H1 (cell line): Measurements from ENCODE around the gene LIPC. TPM values are rescaled to one million over a fixed set of nuclear protein-coding genes. Genes with fewer than 3 reads are reported as not detected.

Experiments used
- CTCF ChIA-PET: fragments of 300-600 bp; sonication (Branson Sonifier 250); formaldehyde crosslinking; loops from one replicate; lab custom pipeline; 2021; ENCODE audit not compliant: partially characterized antibody; lab: Charles Lee
- POLR2A ChIA-PET: fragments of 300-600 bp; sonication (Branson Sonifier 250); formaldehyde crosslinking; loops from one replicate; lab custom pipeline; 2021; ENCODE audit warnings: inconsistent platforms; ENCODE audit not compliant: partially characterized antibody; lab: Charles Lee
- DNase-seq, 2 experiments: peaks; one replicate each; pipeline versions ENCODE4 v3.0.0 to v3.0.0-alpha.2; 2010 to 2022; ENCODE audit warnings: low spot score in 2 of 2, low read depth in 1 of 2, mixed read lengths in 1 of 2
- FAIRE-seq: peaks from 2 replicates; lab custom pipeline; 2011; peaks lifted over from hg19 to GRCh38; lab: Jason Lieb, UNC
- H2AFZ ChIP-seq: 2 replicates; pipeline ENCODE4 v1.8.1; 2012; ENCODE audit warnings: low read length, inconsistent platforms
- H2AK5ac ChIP-seq: 2 replicates; pipeline ENCODE4 v1.6.1; 2013; ENCODE audit warnings: low read depth, low read length
- H2BK120ac ChIP-seq: replicated peaks from 2 replicates; pipeline ENCODE3; 2013; ENCODE audit warnings: low read depth, low read length, inconsistent platforms
- H2BK12ac ChIP-seq: 2 replicates; pipeline ENCODE4 v1.6.1; 2013; ENCODE audit warnings: low read depth, low read length
- H2BK15ac ChIP-seq: 2 replicates; pipeline ENCODE4 v1.6.1; 2013; ENCODE audit warnings: low read length
- H2BK20ac ChIP-seq: 2 replicates; pipeline ENCODE4 v1.6.1; 2013; ENCODE audit warnings: low read length
- H2BK5ac ChIP-seq: 2 replicates; pipeline ENCODE4 v1.6.1; 2013; ENCODE audit warnings: low read depth, low read length
- H3K14ac ChIP-seq: 2 replicates; pipeline ENCODE4 v1.6.1; 2013; ENCODE audit warnings: inconsistent platforms; ENCODE audit not compliant: insufficient read length
- H3K18ac ChIP-seq: 2 replicates; pipeline ENCODE4 v1.6.1; 2013; ENCODE audit warnings: low read length; ENCODE audit errors: extremely low read depth
- H3K23ac ChIP-seq: 2 replicates; pipeline ENCODE4 v1.6.1; 2013; ENCODE audit warnings: inconsistent platforms; ENCODE audit not compliant: insufficient read length
- H3K23me2 ChIP-seq: 2 replicates; pipeline ENCODE4 v1.6.1; 2013; ENCODE audit warnings: low read depth, low read length
- H3K27ac ChIP-seq: 2 replicates; pipeline ENCODE4 v1.6.1; 2011; ENCODE audit warnings: low read depth, low read length, inconsistent platforms
- H3K27me3 ChIP-seq, 4 experiments: replicated peaks in 1 of 4; 1 replicate in 1 of 4; 2 replicates in 3 of 4; pipeline versions ENCODE4 v1.6.1 to v1.8.1; 2011 to 2013; ENCODE audit warnings: low read length in 3 of 4, mild to moderate bottlenecking in 3 of 4, inconsistent platforms in 2 of 4, mixed read lengths in 2 of 4, moderate library complexity in 1 of 4; ENCODE audit not compliant: control insufficient read depth in 3 of 4, insufficient read depth in 3 of 4; ENCODE audit errors: extremely low read depth in 1 of 4
- H3K36me3 ChIP-seq, 4 experiments: 2 replicates each; pipeline versions ENCODE4 v1.6.1 to v1.8.1; 2011 to 2013; ENCODE audit warnings: mild to moderate bottlenecking in 4 of 4, low read length in 3 of 4, moderate library complexity in 2 of 4, control low read depth in 1 of 4, inconsistent platforms in 1 of 4; ENCODE audit not compliant: insufficient read depth in 4 of 4, control insufficient read depth in 2 of 4
- H3K4ac ChIP-seq: replicated peaks from 2 replicates; pipeline ENCODE3; 2013; ENCODE audit warnings: low read length, low read depth, mixed read lengths, inconsistent platforms; ENCODE audit not compliant: insufficient read length
- H3K4me1 ChIP-seq, 4 experiments: replicated peaks in 1 of 4; 1 replicate in 1 of 4; 2 replicates in 3 of 4; pipeline versions ENCODE4 v1.6.1 to v1.8.1; 2011 to 2013; ENCODE audit warnings: low read length in 3 of 4, inconsistent platforms in 2 of 4, mixed read lengths in 1 of 4; ENCODE audit not compliant: insufficient read depth in 4 of 4, control insufficient read depth in 3 of 4
- H3K4me2 ChIP-seq, 2 experiments: 2 replicates each; pipeline versions ENCODE4 v1.6.1 to v1.8.1; 2011 to 2013; ENCODE audit warnings: low read depth in 2 of 2, low read length in 2 of 2, control low read depth in 1 of 2, inconsistent platforms in 1 of 2, mild to moderate bottlenecking in 1 of 2; ENCODE audit not compliant: insufficient read depth in 1 of 2
- H3K4me3 ChIP-seq, 4 experiments: fragments of 200-600, 300-600 bp in 1 of 4; sonication (generic), shearing (Covaris generic), sonication (Bioruptor Twin) in 1 of 4; 2 replicates each; pipeline versions ENCODE4 v1.5.1 to v1.8.1; 2011 to 2016; ENCODE audit warnings: low read length in 4 of 4, low read depth in 3 of 4, control low read depth in 2 of 4, inconsistent platforms in 2 of 4, mild to moderate bottlenecking in 2 of 4, mixed read lengths in 1 of 4, moderate library complexity in 1 of 4; ENCODE audit not compliant: insufficient read depth in 2 of 4; ENCODE audit errors: extremely low read depth in 1 of 4
- H3K56ac ChIP-seq: replicated peaks from 2 replicates; pipeline ENCODE3; 2013; ENCODE audit warnings: low read depth, mild to moderate bottlenecking, mixed read lengths, low read length, inconsistent platforms; ENCODE audit not compliant: insufficient read length
- H3K79me1 ChIP-seq: 2 replicates; pipeline ENCODE4 v1.6.1; 2013; ENCODE audit warnings: low read depth, low read length, control low read depth
- H3K79me2 ChIP-seq, 2 experiments: 2 replicates each; pipeline versions ENCODE4 v1.6.1 to v1.8.1; 2012 to 2013; ENCODE audit warnings: low read length in 2 of 2, mild to moderate bottlenecking in 2 of 2, inconsistent platforms in 1 of 2; ENCODE audit not compliant: insufficient read depth in 2 of 2, control insufficient read depth in 1 of 2
- H3K9ac ChIP-seq, 4 experiments: replicated peaks in 1 of 4; 1 replicate in 1 of 4; 2 replicates in 3 of 4; pipeline versions ENCODE4 v1.6.1 to v1.8.1; 2011 to 2013; ENCODE audit warnings: low read depth in 3 of 4, low read length in 3 of 4, control low read depth in 2 of 4, mild to moderate bottlenecking in 2 of 4, moderate library complexity in 2 of 4, inconsistent platforms in 1 of 4; ENCODE audit errors: extremely low read depth in 1 of 4
- H3K9me3 ChIP-seq, 2 experiments: 2 replicates each; pipeline versions ENCODE4 v1.6.1 to v1.8.1; 2012 to 2013; ENCODE audit warnings: mild to moderate bottlenecking in 2 of 2, moderate library complexity in 2 of 2, control low read depth in 1 of 2, inconsistent platforms in 1 of 2, low read depth in 1 of 2, low read length in 1 of 2, mixed read lengths in 1 of 2; ENCODE audit not compliant: insufficient read depth in 2 of 2
- H4K20me1 ChIP-seq, 2 experiments: replicated peaks in 1 of 2; 2 replicates each; pipeline versions ENCODE3 to v1.8.1; 2011 to 2013; ENCODE audit warnings: inconsistent platforms in 2 of 2, low read length in 2 of 2, mild to moderate bottlenecking in 1 of 2; ENCODE audit not compliant: insufficient read depth in 2 of 2, control insufficient read depth in 1 of 2
- H4K5ac ChIP-seq: 2 replicates; pipeline ENCODE4 v1.6.1; 2013; ENCODE audit warnings: low read length, low read depth, mixed read lengths, inconsistent platforms; ENCODE audit not compliant: insufficient read length
- H4K8ac ChIP-seq: 2 replicates; pipeline ENCODE4 v1.8.0; 2013; ENCODE audit warnings: mild to moderate bottlenecking, moderate library complexity, low read length, inconsistent platforms; ENCODE audit not compliant: insufficient read depth; ENCODE audit errors: extremely low read depth
- H4K91ac ChIP-seq: replicated peaks from 2 replicates; pipeline ENCODE3; 2013; ENCODE audit warnings: low read length, mixed read lengths, inconsistent platforms; ENCODE audit not compliant: insufficient read length
- CHD1 ChIP-seq: IDR thresholded peaks from 2 replicates; pipeline ENCODE4 v1.6.1; 2012; ENCODE audit warnings: low read depth, low read length, improper control_type of control experiment
- CREB1 ChIP-seq: IDR thresholded peaks from 2 replicates; pipeline ENCODE4 v1.6.1; 2012; ENCODE audit warnings: inconsistent platforms
- GTF2F1 ChIP-seq: IDR thresholded peaks from 2 replicates; pipeline ENCODE4 v1.6.1; 2012; ENCODE audit warnings: low read depth, low read length, improper control_type of control experiment, borderline replicate concordance
- MAFK ChIP-seq: IDR thresholded peaks from 2 replicates; pipeline ENCODE4 v1.6.1; 2012; ENCODE audit warnings: low read depth, mild to moderate bottlenecking, improper control_type of control experiment, low read length
- RXRA ChIP-seq: IDR thresholded peaks from 2 replicates; pipeline ENCODE4 v1.6.1; 2011; ENCODE audit warnings: low read depth, mild to moderate bottlenecking, low read length, moderate library complexity; ENCODE audit not compliant: insufficient read depth
- SP4 ChIP-seq: IDR thresholded peaks from 2 replicates; pipeline ENCODE4 v1.6.1; 2012; ENCODE audit warnings: low read length, inconsistent platforms
- TCF12 ChIP-seq: IDR thresholded peaks from 2 replicates; pipeline ENCODE4 v1.6.1; 2011; ENCODE audit warnings: low read depth, mild to moderate bottlenecking, low read length
- WGBS, 2 experiments: shearing (Covaris generic) in 1 of 2; methylation state at CpG; one replicate each; pipeline versions ENCODE4 v1.1.6 to v1.1.7; 2013 to 2015; ENCODE audit warnings: low lambda C conversion rate in 2 of 2, mixed read lengths in 2 of 2, inconsistent platforms in 1 of 2, low coverage in 1 of 2, missing lambda C conversion rate in 1 of 2; ENCODE audit not compliant: insufficient replicate concordance in 2 of 2, insufficient coverage in 1 of 2, insufficient read length in 1 of 2; ENCODE audit errors: extremely low coverage in 1 of 2, missing lambda C conversion rate in 1 of 2; 5-methylcytosine and 5-hydroxymethylcytosine counted together
- polyA plus RNA-seq, 7 experiments: library from polyadenylated mRNA; depleted of rRNA in 3 of 7; stranded (reverse) in 5 of 7; unstranded in 2 of 7; fragments of >200 nt in 5 of 7; fragments of 200-250 nt in 2 of 7; gene quantifications; 1 replicate in 5 of 7; 2 replicates in 1 of 7; 4 replicates in 1 of 7; pipeline versions ENCODE4 v1.2.1 to v1.2.3, GENCODE V29; 2011 to 2013; ENCODE audit warnings: missing spikeins in 2 of 7, mixed read lengths in 2 of 7
- total RNA-seq: library from RNA; stranded (reverse); fragmentation: NEBNext Ultra II Directional; extraction: Animal tissue kit (Norgen Biotek cat#: 25700); gene quantifications from 2 replicates; pipeline ENCODE4 v1.2.1, GENCODE V29; 2021

The LIPC gene
- total and polyA plus RNA-seq, 2 of the 8 experiments (the other 6 are each of a cell fraction or from before 2014, with no cell fraction given), result not detected

DNA sequence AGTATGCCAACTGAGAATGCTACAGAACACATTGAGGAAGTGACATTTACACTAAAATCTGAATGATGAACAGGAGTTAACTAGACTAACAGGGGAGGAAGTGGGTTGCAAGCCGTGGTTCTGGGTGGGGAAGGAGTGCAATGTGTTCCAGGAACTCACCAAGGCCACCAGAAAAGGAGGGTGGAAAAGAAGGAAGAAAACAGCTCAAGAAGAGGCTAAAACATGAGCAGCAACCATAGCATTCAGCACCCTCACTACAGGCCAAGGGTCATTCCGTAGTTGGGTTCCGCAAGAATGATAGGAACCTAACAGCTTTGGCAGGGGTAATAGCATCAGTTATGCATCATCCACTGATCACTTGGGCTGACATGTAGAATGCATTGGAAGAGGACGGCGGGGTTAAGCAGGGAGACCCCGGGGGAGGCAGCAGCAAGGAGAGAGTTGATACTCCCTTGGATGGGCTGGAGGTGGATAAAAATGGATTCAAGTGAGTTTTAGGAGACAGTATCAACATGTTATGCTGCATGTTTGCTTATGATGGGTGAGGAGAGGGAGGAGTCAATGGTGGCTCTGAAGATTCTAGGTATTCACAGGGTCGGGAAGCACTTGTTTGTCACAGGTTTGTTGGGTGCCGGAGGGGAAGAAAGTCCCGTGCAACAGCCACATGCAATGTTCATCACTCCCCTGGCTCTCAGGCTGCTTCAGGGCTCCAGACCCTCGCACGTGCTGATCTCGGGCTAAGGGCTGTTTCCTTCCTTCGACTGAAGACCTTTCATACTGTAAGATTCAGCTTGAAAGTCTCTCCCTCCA is 53.2 kb downstream of the LIPC start:
- H2BK120ac ChIP-seq, result no peak overlapping the region
- H3K27me3 ChIP-seq, result no peaks in the 10 kb centered on the region
- FAIRE-seq, result no peak
- no peak overlapping the region for H3K4me2 ChIP-seq
- DNase-seq, result no peak
- no peak overlapping the region for H2BK5ac ChIP-seq
- no peak overlapping the region for H3K23ac ChIP-seq
- ChIA-PET CTCF (no interaction called here), POLR2A (no interaction called here)
- H3K79me2 ChIP-seq, result no peaks in the 10 kb centered on the region
- H2BK12ac ChIP-seq, result no peak overlapping the region
- no peak overlapping the region for H2BK20ac ChIP-seq
- H3K4ac ChIP-seq, result no peak overlapping the region
- no peak overlapping the region for H3K56ac ChIP-seq
- no peak overlapping the region for H3K9ac ChIP-seq
- no peak overlapping the region for H2AK5ac ChIP-seq
- no peaks in the 10 kb centered on the region for H3K36me3 ChIP-seq
- no peak overlapping the region for H3K14ac ChIP-seq
- no peaks in the 10 kb centered on the region for H3K79me1 ChIP-seq
- H4K5ac ChIP-seq, result no peak overlapping the region
- no peaks in the 10 kb centered on the region for H4K20me1 ChIP-seq
- H3K4me3 ChIP-seq, result no peak overlapping the region
- 84% methylated on average over 13 of the region's 13 CpGs; no CpG with 5 or more reads in 1 of the 2 experiments for WGBS, 2 experiments
- peaks cover 9 to 13% of the 10 kb centered on the region in 2 experiments; a peak in 3 of 4 replicates for H3K9me3 ChIP-seq
- no peak overlapping the region for H4K8ac ChIP-seq
- TF ChIP-seq RXRA (no peak), CREB1 (no peak), CHD1 (no peak), MAFK (no peak), SP4 (no peak), TCF12 (no peak), GTF2F1 (no peak)
- no peaks in the 10 kb centered on the region for H3K23me2 ChIP-seq
- no peak overlapping the region for H3K18ac ChIP-seq
- no peak overlapping the region for H4K91ac ChIP-seq
- no peaks in the 10 kb centered on the region for H3K4me1 ChIP-seq
- H3K27ac ChIP-seq, result no peak overlapping the region
- H2BK15ac ChIP-seq, result no peak overlapping the region
- H2AFZ ChIP-seq, result no peak overlapping the region
